Right lobe of liver (tissue), 6 donors: ENCODE data around the gene CYP11A1. TPM values are rescaled to one million over a fixed set of nuclear protein-coding genes. Genes with fewer than 3 reads are reported as not detected.

Experiments
- ATAC-seq, 4 donors: fragments of 200-7000 bp; cut with Tn5 transposase; one replicate each; pipeline ENCODE4 v1.9.1; 2020; ENCODE audit warnings: mild to moderate bottlenecking in 4 of 4, moderate library complexity in 4 of 4
- DNase-seq, 3 donors: peaks; one replicate each; pipeline ENCODE4 v3.0.0-alpha.2; 2020
- H3K27ac ChIP-seq, 3 donors: fragments of 200-600 bp; one replicate each; pipeline ENCODE4 v1.8.0; 2022
- H3K27me3 ChIP-seq, 2 donors: fragments of 200-600 bp; one replicate each; pipeline ENCODE4 v1.8.0; 2022
- H3K36me3 ChIP-seq, 4 donors: fragments of 200-600 bp; sonication (generic) in 1 of 4; one replicate each; pipeline versions ENCODE4 v1.5.1 to v1.8.0; 2017 to 2022; ENCODE audit warnings: control low read depth in 1 of 4
- H3K4me1 ChIP-seq, 4 donors: fragments of 200-600 bp; sonication (generic) in 1 of 4; one replicate each; pipeline versions ENCODE4 v1.5.1 to v1.8.0; 2017 to 2022; ENCODE audit warnings: control low read depth in 1 of 4
- H3K4me3 ChIP-seq, 3 donors: fragments of 200-600 bp; one replicate each; pipeline ENCODE4 v1.8.0; 2022
- H3K9me3 ChIP-seq, 4 donors: fragments of 200-600 bp; sonication (generic) in 1 of 4; one replicate each; pipeline versions ENCODE4 v1.5.1 to v1.8.0; 2017 to 2022; ENCODE audit warnings: control low read depth in 1 of 4
- CTCF ChIP-seq, 4 donors: fragments of 200-600 bp in 3 of 4; fragments of 450-650 bp in 1 of 4; IDR thresholded peaks; one replicate each; pipeline versions ENCODE4 v1.5.1 to v1.8.0; 2016 to 2022; ENCODE audit warnings: antibody characterized with exemption in 4 of 4, mild to moderate bottlenecking in 2 of 4
- POLR2A ChIP-seq: fragments of 450-650 bp; IDR thresholded peaks from one replicate; pipeline ENCODE4 v1.6.1; 2017; ENCODE audit warnings: antibody characterized with exemption, mild to moderate bottlenecking
- WGBS: methylation state at CpG from one replicate; pipeline ENCODE4 v1.1.6; 2018; ENCODE audit warnings: low coverage, low lambda C conversion rate; ENCODE audit not compliant: insufficient coverage; ENCODE audit errors: missing lambda C conversion rate; 5-methylcytosine and 5-hydroxymethylcytosine counted together
- intact Hi-C, 2 donors: fragments of 100-400 bp; cut with DNase I; formaldehyde crosslinking; loops; one replicate each; pipeline versions ENCODE4 v1.11.2 to v1.14.1; 2022
- total RNA-seq, 6 experiments: library from RNA; depleted of rRNA in 2 of 6; stranded (reverse); fragments of >200 nt in 2 of 6; fragmentation: NEBNext Ultra II Directional in 3 of 6; extraction: Animal tissue kit (Norgen Biotek cat#: 25700) in 3 of 6; gene quantifications; one replicate each; pipeline versions ENCODE4 v1.1.0 to v1.2.4, GENCODE V29; 2016 to 2023
- donor health status: DM: no; HTN: yes; CAD: no.
- donor health status: DM: no; HTN: no; CAD: no.
- donor health status: DM: no; HTN: no; CAD: no.
- donor health status: DM: no; HTN: yes; CAD: no.
- donor health status: DM: no; HTN: yes; CAD: no.

CYP11A1 gene
- total RNA-seq, 6 experiments from 2014 or later, result 2.5 to 6.4 (median 2.8) TPM

GRCh38 chr15:74396445-74397238 is 29.2 kb upstream of the CYP11A1 start:
- no peaks in the 10 kb centered on the region for H3K4me1 ChIP-seq
- TF ChIP-seq POLR2A, result no peak
- TF ChIP-seq CTCF (IDR thresholded peaks at IDR 0.05), result no peak
- no peaks in the 10 kb centered on the region for H3K36me3 ChIP-seq
- no peaks in the 10 kb centered on the region for H3K9me3 ChIP-seq
- ATAC-seq, result peak in 1 of 4 donors; percentile 60
- H3K27me3 ChIP-seq, result no peaks in the 10 kb centered on the region
- no peak for DNase-seq
- H3K4me3 ChIP-seq, result no peak overlapping the region
- H3K27ac ChIP-seq, result no peak overlapping the region
- intact Hi-C loops, result no loop called here
- WGBS, result 40% methylated on average over 1 of the region's 9 CpGs

- ATAC-seq, result no peak
- no peak overlapping the region for H3K27ac ChIP-seq
- H3K4me1 ChIP-seq, result no peaks in the 10 kb centered on the region
- no peak for TF ChIP-seq POLR2A
- TF ChIP-seq CTCF (IDR thresholded peaks at IDR 0.05), result no peak
- WGBS, result 76% methylated on average over 4 of the region's 10 CpGs
- DNase-seq, result no peak
- no peaks in the 10 kb centered on the region for H3K9me3 ChIP-seq
- intact Hi-C loops, result no loop called here
- no peaks in the 10 kb centered on the region for H3K36me3 ChIP-seq
- H3K4me3 ChIP-seq, result no peak overlapping the region
- H3K27me3 ChIP-seq, result no peaks in the 10 kb centered on the region
Observed at GRCh38 chr15:74396146-74396438, 28.6 kb upstream of the CYP11A1 start.

- Histone ChIP-seq H3K4me1 (no peaks in the 10 kb centered on the region), H3K9me3 (no peaks in the 10 kb centered on the region), H3K27ac (no peak overlapping the region), H3K27me3 (no peaks in the 10 kb centered on the region), H3K4me3 (no peak overlapping the region), H3K36me3 (no peaks in the 10 kb centered on the region)
- DNase-seq (no peak), ATAC-seq (no peak)
- intact Hi-C loops, result no loop called here
- 90% methylated on average over 11 of the region's 17 CpGs for WGBS
- TF ChIP-seq POLR2A (no peak), CTCF (IDR thresholded peaks at IDR 0.05) (no peak)
Observed at GRCh38 chr15:74395319-74396145, 28.1 kb upstream of the CYP11A1 start.

GRCh38 chr15:74394090-74394846 is 26.8 kb upstream of the CYP11A1 start:
- 67% methylated on average over 11 of the region's 11 CpGs for WGBS
- H3K27me3 ChIP-seq, result no peaks in the 10 kb centered on the region
- no peaks in the 10 kb centered on the region for H3K36me3 ChIP-seq
- TF ChIP-seq POLR2A, result no peak
- no peak for TF ChIP-seq CTCF (IDR thresholded peaks at IDR 0.05)
- intact Hi-C loops, result no loop called here
- H3K4me3 ChIP-seq, result no peak overlapping the region
- no peaks in the 10 kb centered on the region for H3K4me1 ChIP-seq
- no peak overlapping the region for H3K27ac ChIP-seq
- no peaks in the 10 kb centered on the region for H3K9me3 ChIP-seq
- no peak for DNase-seq
- no peak for ATAC-seq
